ENCODE results near the gene PLLP. TPM values are rescaled to one million over a fixed set of nuclear protein-coding genes. Genes with fewer than 3 reads are reported as not detected.

PLLP gene
- total and polyA plus RNA-seq, 9 of the 15 experiments (the other 6 are each of a cell fraction or from before 2014, with no cell fraction given): 0.09 to 0.96 (median 0.27) TPM

GRCh38 chr16:57244767-57245471, 39.6 kb downstream of the PLLP start, which contains the start of gene ARL2BP (continued):
- TF ChIP-seq, protein P1, sequence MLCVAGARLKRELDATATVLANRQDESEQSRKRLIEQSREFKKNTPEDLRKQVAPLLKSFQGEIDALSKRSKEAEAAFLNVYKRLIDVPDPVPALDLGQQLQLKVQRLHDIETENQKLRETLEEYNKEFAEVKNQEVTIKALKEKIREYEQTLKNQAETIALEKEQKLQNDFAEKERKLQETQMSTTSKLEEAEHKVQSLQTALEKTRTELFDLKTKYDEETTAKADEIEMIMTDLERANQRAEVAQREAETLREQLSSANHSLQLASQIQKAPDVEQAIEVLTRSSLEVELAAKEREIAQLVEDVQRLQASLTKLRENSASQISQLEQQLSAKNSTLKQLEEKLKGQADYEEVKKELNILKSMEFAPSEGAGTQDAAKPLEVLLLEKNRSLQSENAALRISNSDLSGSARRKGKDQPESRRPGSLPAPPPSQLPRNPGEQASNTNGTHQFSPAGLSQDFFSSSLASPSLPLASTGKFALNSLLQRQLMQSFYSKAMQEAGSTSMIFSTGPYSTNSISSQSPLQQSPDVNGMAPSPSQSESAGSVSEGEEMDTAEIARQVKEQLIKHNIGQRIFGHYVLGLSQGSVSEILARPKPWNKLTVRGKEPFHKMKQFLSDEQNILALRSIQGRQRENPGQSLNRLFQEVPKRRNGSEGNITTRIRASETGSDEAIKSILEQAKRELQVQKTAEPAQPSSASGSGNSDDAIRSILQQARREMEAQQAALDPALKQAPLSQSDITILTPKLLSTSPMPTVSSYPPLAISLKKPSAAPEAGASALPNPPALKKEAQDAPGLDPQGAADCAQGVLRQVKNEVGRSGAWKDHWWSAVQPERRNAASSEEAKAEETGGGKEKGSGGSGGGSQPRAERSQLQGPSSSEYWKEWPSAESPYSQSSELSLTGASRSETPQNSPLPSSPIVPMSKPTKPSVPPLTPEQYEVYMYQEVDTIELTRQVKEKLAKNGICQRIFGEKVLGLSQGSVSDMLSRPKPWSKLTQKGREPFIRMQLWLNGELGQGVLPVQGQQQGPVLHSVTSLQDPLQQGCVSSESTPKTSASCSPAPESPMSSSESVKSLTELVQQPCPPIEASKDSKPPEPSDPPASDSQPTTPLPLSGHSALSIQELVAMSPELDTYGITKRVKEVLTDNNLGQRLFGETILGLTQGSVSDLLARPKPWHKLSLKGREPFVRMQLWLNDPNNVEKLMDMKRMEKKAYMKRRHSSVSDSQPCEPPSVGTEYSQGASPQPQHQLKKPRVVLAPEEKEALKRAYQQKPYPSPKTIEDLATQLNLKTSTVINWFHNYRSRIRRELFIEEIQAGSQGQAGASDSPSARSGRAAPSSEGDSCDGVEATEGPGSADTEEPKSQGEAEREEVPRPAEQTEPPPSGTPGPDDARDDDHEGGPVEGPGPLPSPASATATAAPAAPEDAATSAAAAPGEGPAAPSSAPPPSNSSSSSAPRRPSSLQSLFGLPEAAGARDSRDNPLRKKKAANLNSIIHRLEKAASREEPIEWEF (CRISPR knock-in tag; IDR thresholded peaks at IDR 0.05): no peak
- TF ChIP-seq ZNF57 (CRISPR knock-in tag; IDR thresholded peaks at IDR 0.05) (no peak), MAZ (CRISPR knock-in tag; conservative IDR thresholded peaks at IDR 0.05 in 1 of 2, IDR thresholded peaks at IDR 0.05 in 1 of 2) (peak in 1 of 2 experiments; percentile 82; a peak in 3 of 4 replicates), ATF7 (IDR thresholded peaks at IDR 0.05) (peak; percentile 86), SAP30 (IDR thresholded peaks at IDR 0.05; ENCODE audit: borderline replicate concordance, insufficient read depth, low read depth, low read length, poor library complexity, severe bottlenecking) (peak; percentile 73), ELF1 (tag; IDR thresholded peaks at IDR 0.05) (peak; percentile 90), NR0B1 (IDR thresholded peaks at IDR 0.05; ENCODE audit: partially characterized antibody) (no peak), CBFA2T2 (conservative IDR thresholded peaks at IDR 0.05) (no peak), RBFOX2 (IDR thresholded peaks at IDR 0.05; ENCODE audit: low read depth, low read length) (peak; percentile 95), EP300 (IDR thresholded peaks at IDR 0.05; ENCODE audit: low read length) (no peak), PTTG1 (tag; IDR thresholded peaks at IDR 0.05; ENCODE audit: low read depth) (no peak), ZNF311 (CRISPR knock-in tag; IDR thresholded peaks at IDR 0.05) (no peak), DEAF1 (CRISPR knock-in tag; IDR thresholded peaks at IDR 0.05) (0 out of 2 replicates have a peak, but pooled peaks have one; percentile 28), PRMT5 (CRISPR knock-in tag; IDR thresholded peaks at IDR 0.05) (no peak), SMARCE1 (IDR thresholded peaks at IDR 0.05) (0 out of 2 replicates have a peak, but pooled peaks have one; percentile 9), SMAD1 (IDR thresholded peaks at IDR 0.05; ENCODE audit: low read depth, low read length, partially characterized antibody) (no peak), POLR3A (IDR thresholded peaks at IDR 0.05; ENCODE audit: borderline replicate concordance, extremely low read depth, insufficient read depth, insufficient read length) (no peak)
- TF ChIP-seq, protein P2, sequence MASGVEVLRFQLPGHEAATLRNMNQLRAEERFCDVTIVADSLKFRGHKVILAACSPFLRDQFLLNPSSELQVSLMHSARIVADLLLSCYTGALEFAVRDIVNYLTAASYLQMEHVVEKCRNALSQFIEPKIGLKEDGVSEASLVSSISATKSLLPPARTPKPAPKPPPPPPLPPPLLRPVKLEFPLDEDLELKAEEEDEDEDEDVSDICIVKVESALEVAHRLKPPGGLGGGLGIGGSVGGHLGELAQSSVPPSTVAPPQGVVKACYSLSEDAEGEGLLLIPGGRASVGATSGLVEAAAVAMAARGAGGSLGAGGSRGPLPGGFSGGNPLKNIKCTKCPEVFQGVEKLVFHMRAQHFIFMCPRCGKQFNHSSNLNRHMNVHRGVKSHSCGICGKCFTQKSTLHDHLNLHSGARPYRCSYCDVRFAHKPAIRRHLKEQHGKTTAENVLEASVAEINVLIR (CRISPR knock-in tag; IDR thresholded peaks at IDR 0.05): no peak

Measured in K562 (cell line).